Measurements from ENCODE around the gene IFNL2. TPM values are rescaled to one million over a fixed set of nuclear protein-coding genes. Genes with fewer than 3 reads are reported as not detected.
"Not testable (repeated sequence)": the region's sequence is repeated elsewhere in the genome, so short reads cannot be mapped to it uniquely, and the experiment has no call there.

IFNL2 gene
- not detected in 2 replicates for total RNA-seq

GRCh38 chr19:39268085-39268484 lies at the start of gene IFNL2:
IFNL2 (plus strand) TSS chr19:39268396; CDS start chr19:39268569, 173 bp downstream.
- not testable (repeated sequence) for DNase-seq (ENCODE audit: low read depth)

GRCh38 chr19:39219108-39219507 lies 49.1 kb upstream of the IFNL2 start:
- DNase-seq (ENCODE audit: low read depth) = not testable (repeated sequence)

- DNase-seq (ENCODE audit: low read depth) = peak; percentile 27
Measured at GRCh38 chr19:39223703-39224279, 44.4 kb upstream of the IFNL2 start.

GRCh38 chr19:39224910-39225309 lies 43.3 kb upstream of the IFNL2 start:
- no peak for DNase-seq (ENCODE audit: low read depth)

GRCh38 chr19:39230096-39230764 lies 38.0 kb upstream of the IFNL2 start:
- DNase-seq (ENCODE audit: low read depth) = no peak

- DNase-seq (ENCODE audit: low read depth) = no peak
Measured at GRCh38 chr19:39232708-39233107, 35.5 kb upstream of the IFNL2 start.

- no peak for DNase-seq (ENCODE audit: low read depth)
Measured at GRCh38 chr19:39236527-39236926, 31.7 kb upstream of the IFNL2 start.

- peak; percentile 18 for DNase-seq (ENCODE audit: low read depth)
Measured at GRCh38 chr19:39237200-39238184, 30.7 kb upstream of the IFNL2 start.

- DNase-seq (ENCODE audit: low read depth) = no peak
Measured at GRCh38 chr19:39238209-39238608, 30.0 kb upstream of the IFNL2 start.

GRCh38 chr19:39238944-39239343 lies 29.3 kb upstream of the IFNL2 start:
- no peak for DNase-seq (ENCODE audit: low read depth)

- no peak for DNase-seq (ENCODE audit: low read depth)
Measured at GRCh38 chr19:39240421-39240820, 27.8 kb upstream of the IFNL2 start.

- not testable (repeated sequence) for DNase-seq (ENCODE audit: low read depth)
Measured at GRCh38 chr19:39243741-39244140, 24.5 kb upstream of the IFNL2 start.

GRCh38 chr19:39244410-39245100 lies 23.6 kb upstream of the IFNL2 start, which contains the start of gene IFNL3:
IFNL3 (minus strand) TSS chr19:39245006; CDS start chr19:39244967, 39 bp downstream.
- not testable (repeated sequence) for DNase-seq (ENCODE audit: low read depth)

- not testable (repeated sequence) for DNase-seq (ENCODE audit: low read depth)
Measured at GRCh38 chr19:39245166-39245565, 23.0 kb upstream of the IFNL2 start.

- DNase-seq (ENCODE audit: low read depth) = no peak
Measured at GRCh38 chr19:39246951-39247669, 21.1 kb upstream of the IFNL2 start.

- DNase-seq (ENCODE audit: low read depth) = no peak
Measured at GRCh38 chr19:39247701-39248664, 20.2 kb upstream of the IFNL2 start.

GRCh38 chr19:39248806-39249205 lies 19.4 kb upstream of the IFNL2 start, which contains the start of gene IFNL4:
IFNL4 (minus strand) TSS chr19:39248856.
- DNase-seq (ENCODE audit: low read depth) = no peak

- no peak for DNase-seq (ENCODE audit: low read depth)
Measured at GRCh38 chr19:39251081-39251480, 17.1 kb upstream of the IFNL2 start.

- no peak for DNase-seq (ENCODE audit: low read depth)
Measured at GRCh38 chr19:39251846-39252245, 16.4 kb upstream of the IFNL2 start.

GRCh38 chr19:39252458-39252857 lies 15.7 kb upstream of the IFNL2 start:
- no peak for DNase-seq (ENCODE audit: low read depth)

Data from renal cortical epithelial cell (primary cell).